HCT116 (cell line): Measurements from ENCODE around the gene STRN. TPM values are rescaled to one million over a fixed set of nuclear protein-coding genes. Genes with fewer than 3 reads are reported as not detected.

Experiments used
- ATAC-seq: fragments of 200-7000 bp; cut with Tn5 transposase; 2 replicates; pipeline ENCODE4 v1.9.1; 2020; ENCODE audit warnings: mild to moderate bottlenecking, moderate library complexity
- BruUV-seq: library from RNA; stranded (reverse); fragments of 400-500 nt; replicated peaks from 2 replicates; lab custom pipeline; 2021; lab: Mats Ljungman, UMichigan
- CTCF ChIA-PET: fragments of 300-600 bp; sonication (Branson Sonifier 250); formaldehyde crosslinking; loops from one replicate; lab custom pipeline; 2021; ENCODE audit warnings: antibody characterized with exemption; lab: Charles Lee
- POLR2A ChIA-PET: fragments of 300-600, 350-600 bp; sonication (Branson Sonifier 250); formaldehyde crosslinking; loops from one replicate; lab custom pipeline; 2021; ENCODE audit warnings: antibody characterized with exemption; lab: Charles Lee
- RAD21 ChIA-PET, 2 experiments: fragments of 300-600 bp; sonication (Branson Sonifier 250); formaldehyde crosslinking; loops; one replicate each; lab custom pipeline; 2023; ENCODE audit warnings: low total read pairs in 2 of 2; ENCODE audit not compliant: uncharacterized antibody in 2 of 2, unreplicated experiment in 2 of 2, low non-redundant PET in 1 of 2; lab: Charles Lee
- DNase-seq: peaks from one replicate; pipeline ENCODE4 v3.0.0-alpha.2; 2010; ENCODE audit warnings: low read depth, low spot score
- H2AFZ ChIP-seq: fragments of 200-600 bp; shearing (Covaris generic), sonication (generic); 2 replicates; pipeline ENCODE4 v1.6.1; 2017; ENCODE audit warnings: low read depth, mixed run types, mixed read lengths, antibody characterized with exemption, low read length; ENCODE audit not compliant: poor library complexity, severe bottlenecking
- H3K27ac ChIP-seq: 2 replicates; pipeline ENCODE4 v1.5.1; 2012; ENCODE audit warnings: low read depth, low read length
- H3K27me3 ChIP-seq: fragments of 200-600 bp; sonication (generic); 2 replicates; pipeline ENCODE4 v1.6.1; 2016; ENCODE audit warnings: mixed run types, low read length, mixed read lengths; ENCODE audit not compliant: insufficient read depth
- H3K36me3 ChIP-seq, 2 experiments: fragments of 200-500 bp in 1 of 2; fragments of 200-600 bp in 1 of 2; sonication (Bioruptor generic) in 1 of 2; sonication (generic) in 1 of 2; 2 replicates each; pipeline versions ENCODE4 v1.5.1 to v1.6.1; 2014 to 2016; ENCODE audit warnings: low read length in 2 of 2, inconsistent platforms in 1 of 2, mixed read lengths in 1 of 2, mixed run types in 1 of 2; ENCODE audit not compliant: insufficient read depth in 2 of 2, control insufficient read depth in 1 of 2
- H3K4me1 ChIP-seq, 2 experiments: fragments of 200-600 bp in 1 of 2; sonication (generic) in 1 of 2; 2 replicates each; pipeline versions ENCODE4 v1.5.1 to v1.6.1; 2012 to 2017; ENCODE audit warnings: low read length in 2 of 2, inconsistent platforms in 1 of 2, mild to moderate bottlenecking in 1 of 2, mixed read lengths in 1 of 2, mixed run types in 1 of 2, moderate library complexity in 1 of 2; ENCODE audit not compliant: insufficient read depth in 2 of 2, control insufficient read depth in 1 of 2
- H3K4me2 ChIP-seq: fragments of 200-600 bp; sonication (generic); 2 replicates; pipeline ENCODE4 v1.6.1; 2017; ENCODE audit warnings: mixed run types, low read length, mixed read lengths
- H3K4me3 ChIP-seq, 2 experiments: fragments of 200-600 bp in 1 of 2; sonication (generic) in 1 of 2; replicated peaks in 1 of 2; 2 replicates each; pipeline ENCODE4 v1.5.1; 2011 to 2016; ENCODE audit warnings: low read length in 2 of 2, control low read depth in 1 of 2, low read depth in 1 of 2, mild to moderate bottlenecking in 1 of 2, mixed read lengths in 1 of 2, mixed run types in 1 of 2
- H3K79me2 ChIP-seq: fragments of 200-600 bp; sonication (generic); 2 replicates; pipeline ENCODE4 v1.6.1; 2017; ENCODE audit warnings: mild to moderate bottlenecking, mixed run types, low read length, moderate library complexity, mixed read lengths; ENCODE audit not compliant: insufficient read depth
- H3K9ac ChIP-seq: fragments of 200-600 bp; sonication (generic); 2 replicates; pipeline ENCODE4 v1.6.1; 2016; ENCODE audit warnings: low read length, mixed read lengths
- H3K9me2 ChIP-seq: fragments of 200-600 bp; sonication (generic), shearing (Covaris generic); 2 replicates; pipeline ENCODE4 v1.6.1; 2017; ENCODE audit warnings: mixed run types, mild to moderate bottlenecking, moderate library complexity; ENCODE audit not compliant: insufficient read depth
- H3K9me3 ChIP-seq, 2 experiments: fragments of 200-500 bp in 1 of 2; fragments of 200-600 bp in 1 of 2; sonication (Bioruptor generic) in 1 of 2; sonication (generic) in 1 of 2; 2 replicates each; pipeline ENCODE4 v1.6.1; 2014 to 2017; ENCODE audit warnings: low read length in 2 of 2, mixed read lengths in 2 of 2, inconsistent platforms in 1 of 2, low read depth in 1 of 2, mild to moderate bottlenecking in 1 of 2, mixed run types in 1 of 2, moderate library complexity in 1 of 2; ENCODE audit not compliant: control insufficient read depth in 1 of 2, insufficient read depth in 1 of 2
- H4K20me1 ChIP-seq: fragments of 200-600 bp; sonication (generic), shearing (Covaris generic); 2 replicates; pipeline ENCODE4 v1.6.1; 2017; ENCODE audit warnings: mixed run types, mild to moderate bottlenecking, moderate library complexity; ENCODE audit not compliant: insufficient read depth
- CBX3 ChIP-seq: IDR thresholded peaks from 2 replicates; pipeline ENCODE4 v1.6.1; 2012; ENCODE audit warnings: low read depth
- CEBPB ChIP-seq: IDR thresholded peaks from 2 replicates; pipeline ENCODE4 v1.6.1; 2012; ENCODE audit warnings: low read depth
- EGR1 ChIP-seq: IDR thresholded peaks from 2 replicates; pipeline ENCODE4 v1.6.1; 2012; ENCODE audit warnings: low read depth
- ELF1 ChIP-seq: IDR thresholded peaks from 2 replicates; pipeline ENCODE4 v1.6.1; 2012; ENCODE audit warnings: low read depth, borderline replicate concordance
- EZH2phosphoT487 ChIP-seq: fragments of 200-600 bp; IDR thresholded peaks from 2 replicates; pipeline ENCODE4 v1.6.1; 2018; ENCODE audit warnings: antibody characterized with exemption, borderline replicate concordance
- FOSL1 ChIP-seq: IDR thresholded peaks from 2 replicates; pipeline ENCODE4 v1.6.1; 2012; ENCODE audit warnings: low read depth
- RAD21 ChIP-seq: IDR thresholded peaks from 2 replicates; pipeline ENCODE4 v1.6.1; 2012; ENCODE audit warnings: low read depth, mild to moderate bottlenecking
- SIN3A ChIP-seq: IDR thresholded peaks from 2 replicates; pipeline ENCODE4 v1.6.1; 2012; ENCODE audit warnings: low read depth
- SP1 ChIP-seq: IDR thresholded peaks from 2 replicates; pipeline ENCODE4 v1.6.1; 2012; ENCODE audit warnings: low read depth
- ZNF274 ChIP-seq: fragments of 200-500 bp; sonication (Bioruptor generic); IDR thresholded peaks from 2 replicates; pipeline ENCODE4 v1.6.1; 2014; ENCODE audit warnings: mild to moderate bottlenecking, low read depth, low read length, inconsistent platforms
- intact Hi-C: fragments of 100-400 bp; cut with micrococcal nuclease; formaldehyde crosslinking; loops from 2 replicates; pipeline ENCODE4 v1.10.0; 2022
- total RNA-seq: library from RNA; stranded (reverse); gene quantifications from one replicate; pipeline ENCODE4 v1.2.1, GENCODE V29; 2021; ENCODE audit not compliant: unreplicated experiment
- TF ChIP-seq, protein P1 (sequence below): IDR thresholded peaks from 2 replicates; pipeline ENCODE4 v1.6.1; 2012
- TF ChIP-seq, protein P2 (sequence below): IDR thresholded peaks from 2 replicates; pipeline ENCODE4 v1.6.1; 2012
- TF ChIP-seq, protein P3 (sequence below), 3 experiments: fragments of 200-600 bp in 1 of 3; sonication (generic) in 1 of 3; IDR thresholded peaks in 2 of 3; conservative IDR thresholded peaks in 1 of 3; 2 replicates each; pipeline ENCODE4 v1.5.1; 2012 to 2017; ENCODE audit warnings: low read depth in 2 of 3, low read length in 2 of 3, antibody characterized with exemption in 1 of 3, borderline replicate concordance in 1 of 3, control low read depth in 1 of 3, mild to moderate bottlenecking in 1 of 3, mixed read lengths in 1 of 3, mixed run types in 1 of 3, moderate library complexity in 1 of 3; ENCODE audit not compliant: insufficient read depth in 1 of 3
- TF ChIP-seq, protein P4 (sequence below): IDR thresholded peaks from 2 replicates; pipeline ENCODE4 v1.6.1; 2012; ENCODE audit warnings: low read depth

Gene STRN
- total RNA-seq, 1 experiment from 2014 or later: 26.4 TPM

DNA sequence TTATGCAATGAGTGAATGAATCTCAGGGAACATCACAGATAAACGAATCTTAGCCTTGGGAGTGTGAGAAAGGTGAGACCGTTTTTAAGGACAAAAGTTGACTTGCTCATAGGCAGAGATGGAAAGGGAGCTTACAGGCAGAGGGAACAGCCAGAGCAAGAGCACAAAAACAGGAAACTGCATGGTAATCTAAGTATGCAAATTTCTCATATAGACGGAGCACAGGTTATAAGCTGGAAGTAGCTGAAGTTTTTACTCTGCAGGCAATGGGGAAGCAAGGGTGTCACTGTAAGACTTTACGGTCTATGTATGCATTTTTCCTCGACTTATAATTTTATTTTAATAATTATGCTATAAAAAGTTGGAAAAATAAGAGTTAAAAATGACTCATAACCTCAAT, 44.8 kb upstream of the STRN start:
- H3K79me2 ChIP-seq: no peaks in the 10 kb centered on the region
- H3K4me3 ChIP-seq: no peak overlapping the region
- H3K27ac ChIP-seq: no peak overlapping the region
- no peak for DNase-seq
- no TSS peak for BruUV-seq
- no peaks in the 10 kb centered on the region for H3K4me1 ChIP-seq
- intact Hi-C loops: no loop called here
- no peaks in the 10 kb centered on the region for H3K27me3 ChIP-seq
- H4K20me1 ChIP-seq: no peaks in the 10 kb centered on the region
- RAD21 ChIA-PET: no interaction called here
- no peak overlapping the region for H3K9ac ChIP-seq
- no peak overlapping the region for H2AFZ ChIP-seq
- TF ChIP-seq EZH2phosphoT487: no peak
- TF ChIP-seq, protein P1, sequence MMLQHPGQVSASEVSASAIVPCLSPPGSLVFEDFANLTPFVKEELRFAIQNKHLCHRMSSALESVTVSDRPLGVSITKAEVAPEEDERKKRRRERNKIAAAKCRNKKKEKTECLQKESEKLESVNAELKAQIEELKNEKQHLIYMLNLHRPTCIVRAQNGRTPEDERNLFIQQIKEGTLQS: no peak
- no peak for TF ChIP-seq CBX3
- TF ChIP-seq SIN3A: no peak
- TF ChIP-seq, all 23 proteins: peak for 0
- Histone ChIP-seq H3K36me3 (peaks cover 0 to 3% of the 10 kb centered on the region in 2 experiments; a peak in 2 of 4 replicates), H3K9me2 (no peaks in the 10 kb centered on the region), H3K9me3 (no peaks in the 10 kb centered on the region), H3K4me2 (no peak overlapping the region)
- ChIA-PET CTCF (no interaction called here), POLR2A (no interaction called here)
- no peak for ATAC-seq

DNA sequence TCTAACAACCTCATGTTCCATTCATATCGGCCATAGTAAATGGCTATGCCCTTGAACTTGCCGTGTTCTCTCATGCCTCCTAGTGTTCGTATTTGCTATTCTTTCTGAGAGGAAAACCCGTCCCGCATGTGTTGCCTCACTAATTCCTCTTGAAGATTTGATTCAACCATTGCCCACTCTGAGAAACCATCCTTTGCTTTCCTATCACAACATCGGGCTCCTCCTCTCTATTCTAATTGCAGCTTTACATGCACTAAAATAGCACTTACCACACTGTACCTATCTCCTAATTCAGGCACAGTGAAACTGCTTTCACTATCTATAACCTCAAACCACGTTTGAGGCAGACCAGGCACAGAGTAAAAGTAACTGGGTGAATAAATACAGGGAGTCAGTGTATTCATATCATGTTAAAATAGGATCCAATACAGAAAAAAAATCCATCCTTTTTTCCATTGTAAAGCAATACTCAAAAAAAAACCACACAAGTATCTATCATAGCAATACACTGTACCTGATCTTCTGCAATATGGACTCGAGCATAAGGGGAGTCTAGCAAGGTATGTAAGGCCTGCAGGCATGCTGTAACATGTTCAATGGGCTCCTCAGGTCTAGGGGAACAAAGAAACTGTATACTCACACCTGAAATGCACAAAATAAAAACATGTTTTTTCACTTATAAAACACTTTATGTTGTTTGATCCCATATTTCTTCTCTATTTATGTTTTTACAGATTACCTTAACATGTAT, 39.0 kb upstream of the STRN start:
- Histone ChIP-seq H3K4me3 (no peak overlapping the region), H3K4me1 (no peaks in the 10 kb centered on the region), H3K9ac (no peak overlapping the region), H3K27me3 (no peaks in the 10 kb centered on the region), H3K9me3 (no peaks in the 10 kb centered on the region), H3K9me2 (no peaks in the 10 kb centered on the region), H3K4me2 (no peak overlapping the region), H3K27ac (no peak overlapping the region), H3K36me3 (no peaks in the 10 kb centered on the region; a peak in 1 of 4 replicates), H2AFZ (no peak overlapping the region), H3K79me2 (no peaks in the 10 kb centered on the region), H4K20me1 (no peaks in the 10 kb centered on the region)
- ChIA-PET RAD21 (no interaction called here), POLR2A (no interaction called here), CTCF (no interaction called here)
- intact Hi-C loops: loop anchor here (1.0 kb wide), 1 partner anchor 225 kb away; no protein-coding TSS in a partner anchor
- no TSS peak for BruUV-seq
- DNase-seq (no peak), ATAC-seq (peak; percentile 66)
- TF ChIP-seq ELF1 (no peak), CBX3 (no peak), CEBPB (no peak), SP1 (no peak), FOSL1 (no peak), EGR1 (no peak), RAD21 (peak; percentile 56; the same call in 1 of the 2 replicates), ZNF274 (no peak)
- TF ChIP-seq, protein P2, sequence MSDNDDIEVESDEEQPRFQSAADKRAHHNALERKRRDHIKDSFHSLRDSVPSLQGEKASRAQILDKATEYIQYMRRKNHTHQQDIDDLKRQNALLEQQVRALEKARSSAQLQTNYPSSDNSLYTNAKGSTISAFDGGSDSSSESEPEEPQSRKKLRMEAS: no peak
- TF ChIP-seq, protein P3, sequence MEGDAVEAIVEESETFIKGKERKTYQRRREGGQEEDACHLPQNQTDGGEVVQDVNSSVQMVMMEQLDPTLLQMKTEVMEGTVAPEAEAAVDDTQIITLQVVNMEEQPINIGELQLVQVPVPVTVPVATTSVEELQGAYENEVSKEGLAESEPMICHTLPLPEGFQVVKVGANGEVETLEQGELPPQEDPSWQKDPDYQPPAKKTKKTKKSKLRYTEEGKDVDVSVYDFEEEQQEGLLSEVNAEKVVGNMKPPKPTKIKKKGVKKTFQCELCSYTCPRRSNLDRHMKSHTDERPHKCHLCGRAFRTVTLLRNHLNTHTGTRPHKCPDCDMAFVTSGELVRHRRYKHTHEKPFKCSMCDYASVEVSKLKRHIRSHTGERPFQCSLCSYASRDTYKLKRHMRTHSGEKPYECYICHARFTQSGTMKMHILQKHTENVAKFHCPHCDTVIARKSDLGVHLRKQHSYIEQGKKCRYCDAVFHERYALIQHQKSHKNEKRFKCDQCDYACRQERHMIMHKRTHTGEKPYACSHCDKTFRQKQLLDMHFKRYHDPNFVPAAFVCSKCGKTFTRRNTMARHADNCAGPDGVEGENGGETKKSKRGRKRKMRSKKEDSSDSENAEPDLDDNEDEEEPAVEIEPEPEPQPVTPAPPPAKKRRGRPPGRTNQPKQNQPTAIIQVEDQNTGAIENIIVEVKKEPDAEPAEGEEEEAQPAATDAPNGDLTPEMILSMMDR (IDR thresholded peaks at IDR 0.05 in 2 of 3, conservative IDR thresholded peaks at IDR 0.05 in 1 of 3; ENCODE audit: borderline replicate concordance in 1 of 3, insufficient read depth in 1 of 3, low read depth in 2 of 3, low read length in 2 of 3): peak; percentile 30 to 45 (median 31); a peak in 3 of 6 replicates
- TF ChIP-seq, protein P4, sequence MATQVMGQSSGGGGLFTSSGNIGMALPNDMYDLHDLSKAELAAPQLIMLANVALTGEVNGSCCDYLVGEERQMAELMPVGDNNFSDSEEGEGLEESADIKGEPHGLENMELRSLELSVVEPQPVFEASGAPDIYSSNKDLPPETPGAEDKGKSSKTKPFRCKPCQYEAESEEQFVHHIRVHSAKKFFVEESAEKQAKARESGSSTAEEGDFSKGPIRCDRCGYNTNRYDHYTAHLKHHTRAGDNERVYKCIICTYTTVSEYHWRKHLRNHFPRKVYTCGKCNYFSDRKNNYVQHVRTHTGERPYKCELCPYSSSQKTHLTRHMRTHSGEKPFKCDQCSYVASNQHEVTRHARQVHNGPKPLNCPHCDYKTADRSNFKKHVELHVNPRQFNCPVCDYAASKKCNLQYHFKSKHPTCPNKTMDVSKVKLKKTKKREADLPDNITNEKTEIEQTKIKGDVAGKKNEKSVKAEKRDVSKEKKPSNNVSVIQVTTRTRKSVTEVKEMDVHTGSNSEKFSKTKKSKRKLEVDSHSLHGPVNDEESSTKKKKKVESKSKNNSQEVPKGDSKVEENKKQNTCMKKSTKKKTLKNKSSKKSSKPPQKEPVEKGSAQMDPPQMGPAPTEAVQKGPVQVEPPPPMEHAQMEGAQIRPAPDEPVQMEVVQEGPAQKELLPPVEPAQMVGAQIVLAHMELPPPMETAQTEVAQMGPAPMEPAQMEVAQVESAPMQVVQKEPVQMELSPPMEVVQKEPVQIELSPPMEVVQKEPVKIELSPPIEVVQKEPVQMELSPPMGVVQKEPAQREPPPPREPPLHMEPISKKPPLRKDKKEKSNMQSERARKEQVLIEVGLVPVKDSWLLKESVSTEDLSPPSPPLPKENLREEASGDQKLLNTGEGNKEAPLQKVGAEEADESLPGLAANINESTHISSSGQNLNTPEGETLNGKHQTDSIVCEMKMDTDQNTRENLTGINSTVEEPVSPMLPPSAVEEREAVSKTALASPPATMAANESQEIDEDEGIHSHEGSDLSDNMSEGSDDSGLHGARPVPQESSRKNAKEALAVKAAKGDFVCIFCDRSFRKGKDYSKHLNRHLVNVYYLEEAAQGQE: no peak
